ENCODE data around the gene ARL4A.

DNA sequence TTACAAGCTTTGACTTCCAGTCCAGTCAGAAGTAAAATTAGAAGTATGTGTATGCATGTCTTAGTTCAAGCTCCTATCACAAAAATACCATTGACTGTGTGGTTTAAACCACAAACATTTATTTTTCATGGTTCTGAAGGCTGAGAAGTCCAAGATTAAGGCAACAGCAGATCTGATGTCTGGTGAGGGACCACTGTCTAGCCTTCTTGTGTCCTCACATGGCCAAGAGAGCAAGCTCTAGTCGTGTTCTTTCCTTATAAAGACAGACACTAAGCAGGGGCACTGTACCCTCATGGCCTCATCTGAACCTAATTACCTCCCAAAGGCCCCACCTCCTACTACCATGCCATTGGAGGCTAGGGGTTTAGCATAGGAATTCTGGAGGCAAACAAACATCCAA, 41.3 kb upstream of the ARL4A start:
- no peak for TF ChIP-seq DNMT1 (IDR thresholded peaks at IDR 0.05)
- TF ChIP-seq, protein P1, sequence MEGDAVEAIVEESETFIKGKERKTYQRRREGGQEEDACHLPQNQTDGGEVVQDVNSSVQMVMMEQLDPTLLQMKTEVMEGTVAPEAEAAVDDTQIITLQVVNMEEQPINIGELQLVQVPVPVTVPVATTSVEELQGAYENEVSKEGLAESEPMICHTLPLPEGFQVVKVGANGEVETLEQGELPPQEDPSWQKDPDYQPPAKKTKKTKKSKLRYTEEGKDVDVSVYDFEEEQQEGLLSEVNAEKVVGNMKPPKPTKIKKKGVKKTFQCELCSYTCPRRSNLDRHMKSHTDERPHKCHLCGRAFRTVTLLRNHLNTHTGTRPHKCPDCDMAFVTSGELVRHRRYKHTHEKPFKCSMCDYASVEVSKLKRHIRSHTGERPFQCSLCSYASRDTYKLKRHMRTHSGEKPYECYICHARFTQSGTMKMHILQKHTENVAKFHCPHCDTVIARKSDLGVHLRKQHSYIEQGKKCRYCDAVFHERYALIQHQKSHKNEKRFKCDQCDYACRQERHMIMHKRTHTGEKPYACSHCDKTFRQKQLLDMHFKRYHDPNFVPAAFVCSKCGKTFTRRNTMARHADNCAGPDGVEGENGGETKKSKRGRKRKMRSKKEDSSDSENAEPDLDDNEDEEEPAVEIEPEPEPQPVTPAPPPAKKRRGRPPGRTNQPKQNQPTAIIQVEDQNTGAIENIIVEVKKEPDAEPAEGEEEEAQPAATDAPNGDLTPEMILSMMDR (IDR thresholded peaks at IDR 0.05 in 2 of 3, conservative IDR thresholded peaks at IDR 0.05 in 1 of 3; ENCODE audit: insufficient read depth in 2 of 3, low read depth in 1 of 3, low read length in 3 of 3) = no peak
- no peak for TF ChIP-seq EZH2 (IDR thresholded peaks at IDR 0.05; ENCODE audit: borderline replicate concordance, low read depth, low read length)
- no peak for TF ChIP-seq ZNF431 (CRISPR knock-in tag; IDR thresholded peaks at IDR 0.05)
- no peak for TF ChIP-seq ELF4 (CRISPR knock-in tag; IDR thresholded peaks at IDR 0.05)
- TF ChIP-seq ZNF133 (CRISPR knock-in tag; IDR thresholded peaks at IDR 0.05) = no peak
- no peak for TF ChIP-seq SMC3 (conservative IDR thresholded peaks at IDR 0.05; ENCODE audit: insufficient read depth, low read depth, low read length)
- TF ChIP-seq SP1 (CRISPR knock-in tag; IDR thresholded peaks at IDR 0.05) = no peak
- TF ChIP-seq, protein P2, sequence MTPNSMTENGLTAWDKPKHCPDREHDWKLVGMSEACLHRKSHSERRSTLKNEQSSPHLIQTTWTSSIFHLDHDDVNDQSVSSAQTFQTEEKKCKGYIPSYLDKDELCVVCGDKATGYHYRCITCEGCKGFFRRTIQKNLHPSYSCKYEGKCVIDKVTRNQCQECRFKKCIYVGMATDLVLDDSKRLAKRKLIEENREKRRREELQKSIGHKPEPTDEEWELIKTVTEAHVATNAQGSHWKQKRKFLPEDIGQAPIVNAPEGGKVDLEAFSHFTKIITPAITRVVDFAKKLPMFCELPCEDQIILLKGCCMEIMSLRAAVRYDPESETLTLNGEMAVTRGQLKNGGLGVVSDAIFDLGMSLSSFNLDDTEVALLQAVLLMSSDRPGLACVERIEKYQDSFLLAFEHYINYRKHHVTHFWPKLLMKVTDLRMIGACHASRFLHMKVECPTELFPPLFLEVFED (CRISPR knock-in tag; conservative IDR thresholded peaks at IDR 0.05) = no peak
- TF ChIP-seq ARNT (IDR thresholded peaks at IDR 0.05) = no peak
